ENCODE results near the gene SEPTIN10.

DNA sequence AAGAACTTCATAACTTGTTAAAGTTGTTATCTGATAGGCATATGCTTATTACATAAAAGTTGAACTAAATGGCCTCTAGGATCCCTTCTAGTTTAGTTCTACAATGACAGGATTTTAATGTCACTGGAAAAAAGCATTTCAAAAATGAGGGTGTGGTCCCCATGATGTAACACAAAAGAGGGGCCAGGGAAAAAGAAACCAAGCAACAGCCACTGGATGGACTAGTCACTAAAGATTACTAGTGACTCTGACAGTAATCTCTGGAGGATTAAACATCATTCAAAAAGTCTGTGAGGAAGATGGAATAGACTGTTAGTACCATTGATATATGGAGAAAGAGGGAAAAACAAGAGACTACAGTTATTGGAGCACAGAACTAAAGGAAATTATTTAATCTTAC is 22.6 kb downstream of the SEPTIN10 start:
- TF ChIP-seq POLR2A (IDR thresholded peaks at IDR 0.05): no peak
- TF ChIP-seq, protein P1, sequence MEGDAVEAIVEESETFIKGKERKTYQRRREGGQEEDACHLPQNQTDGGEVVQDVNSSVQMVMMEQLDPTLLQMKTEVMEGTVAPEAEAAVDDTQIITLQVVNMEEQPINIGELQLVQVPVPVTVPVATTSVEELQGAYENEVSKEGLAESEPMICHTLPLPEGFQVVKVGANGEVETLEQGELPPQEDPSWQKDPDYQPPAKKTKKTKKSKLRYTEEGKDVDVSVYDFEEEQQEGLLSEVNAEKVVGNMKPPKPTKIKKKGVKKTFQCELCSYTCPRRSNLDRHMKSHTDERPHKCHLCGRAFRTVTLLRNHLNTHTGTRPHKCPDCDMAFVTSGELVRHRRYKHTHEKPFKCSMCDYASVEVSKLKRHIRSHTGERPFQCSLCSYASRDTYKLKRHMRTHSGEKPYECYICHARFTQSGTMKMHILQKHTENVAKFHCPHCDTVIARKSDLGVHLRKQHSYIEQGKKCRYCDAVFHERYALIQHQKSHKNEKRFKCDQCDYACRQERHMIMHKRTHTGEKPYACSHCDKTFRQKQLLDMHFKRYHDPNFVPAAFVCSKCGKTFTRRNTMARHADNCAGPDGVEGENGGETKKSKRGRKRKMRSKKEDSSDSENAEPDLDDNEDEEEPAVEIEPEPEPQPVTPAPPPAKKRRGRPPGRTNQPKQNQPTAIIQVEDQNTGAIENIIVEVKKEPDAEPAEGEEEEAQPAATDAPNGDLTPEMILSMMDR (IDR thresholded peaks at IDR 0.05): no peak
- TF ChIP-seq EP300 (IDR thresholded peaks at IDR 0.05; ENCODE audit: low read depth): no peak
